Ishikawa (cell line): ENCODE measurements around the gene SUV39H1.

Experiments
- CEBPB ChIP-seq: IDR thresholded peaks from 2 replicates; pipeline ENCODE4 v1.6.1; 2012
- CREB1 ChIP-seq: IDR thresholded peaks from 2 replicates; pipeline ENCODE4 v1.6.1; 2012; ENCODE audit warnings: low read depth
- EGR1 ChIP-seq: IDR thresholded peaks from 2 replicates; pipeline ENCODE4 v1.6.1; 2012
- EP300 ChIP-seq: IDR thresholded peaks from 2 replicates; pipeline ENCODE4 v1.6.1; 2012; ENCODE audit warnings: borderline replicate concordance
- FOXM1 ChIP-seq: IDR thresholded peaks from 2 replicates; pipeline ENCODE4 v1.6.1; 2012; ENCODE audit warnings: low read depth, borderline replicate concordance
- NFIC ChIP-seq: IDR thresholded peaks from 2 replicates; pipeline ENCODE4 v1.6.1; 2012
- RAD21 ChIP-seq: IDR thresholded peaks from 2 replicates; pipeline ENCODE4 v1.6.1; 2012; ENCODE audit warnings: low read depth
- REST ChIP-seq: IDR thresholded peaks from 2 replicates; pipeline ENCODE4 v1.6.1; 2012; ENCODE audit warnings: low read depth, mild to moderate bottlenecking
- TAF1 ChIP-seq: IDR thresholded peaks from 2 replicates; pipeline ENCODE4 v1.6.1; 2012; ENCODE audit warnings: low read depth, mild to moderate bottlenecking
- TCF12 ChIP-seq: IDR thresholded peaks from 2 replicates; pipeline ENCODE4 v1.6.1; 2012; ENCODE audit warnings: low read depth
- TEAD4 ChIP-seq: IDR thresholded peaks from 2 replicates; pipeline ENCODE4 v1.6.1; 2012
- USF1 ChIP-seq: IDR thresholded peaks from 2 replicates; pipeline ENCODE4 v1.6.1; 2012
- YY1 ChIP-seq: IDR thresholded peaks from 2 replicates; pipeline ENCODE4 v1.6.1; 2012; ENCODE audit warnings: low read depth
- ZBTB7A ChIP-seq: IDR thresholded peaks from 2 replicates; pipeline ENCODE4 v1.6.1; 2012; ENCODE audit warnings: low read depth
- TF ChIP-seq, protein P1 (sequence below): IDR thresholded peaks from 2 replicates; pipeline ENCODE4 v1.6.1; 2012

The SUV39H1 gene

GRCh38 chrX:48703642-48704481 lies 7.3 kb downstream of the SUV39H1 start:
- TF ChIP-seq CREB1: no peak
- no peak for TF ChIP-seq ZBTB7A
- no peak for TF ChIP-seq EGR1
- no peak for TF ChIP-seq YY1
- no peak for TF ChIP-seq TEAD4
- TF ChIP-seq TCF12: no peak
- TF ChIP-seq REST: no peak
- TF ChIP-seq FOXM1: no peak
- TF ChIP-seq NFIC: no peak
- TF ChIP-seq, protein P1, sequence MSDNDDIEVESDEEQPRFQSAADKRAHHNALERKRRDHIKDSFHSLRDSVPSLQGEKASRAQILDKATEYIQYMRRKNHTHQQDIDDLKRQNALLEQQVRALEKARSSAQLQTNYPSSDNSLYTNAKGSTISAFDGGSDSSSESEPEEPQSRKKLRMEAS: no peak
- TF ChIP-seq EP300: no peak
- TF ChIP-seq USF1: no peak
- TF ChIP-seq TAF1: no peak
- TF ChIP-seq RAD21: no peak
- TF ChIP-seq CEBPB: no peak

DNA sequence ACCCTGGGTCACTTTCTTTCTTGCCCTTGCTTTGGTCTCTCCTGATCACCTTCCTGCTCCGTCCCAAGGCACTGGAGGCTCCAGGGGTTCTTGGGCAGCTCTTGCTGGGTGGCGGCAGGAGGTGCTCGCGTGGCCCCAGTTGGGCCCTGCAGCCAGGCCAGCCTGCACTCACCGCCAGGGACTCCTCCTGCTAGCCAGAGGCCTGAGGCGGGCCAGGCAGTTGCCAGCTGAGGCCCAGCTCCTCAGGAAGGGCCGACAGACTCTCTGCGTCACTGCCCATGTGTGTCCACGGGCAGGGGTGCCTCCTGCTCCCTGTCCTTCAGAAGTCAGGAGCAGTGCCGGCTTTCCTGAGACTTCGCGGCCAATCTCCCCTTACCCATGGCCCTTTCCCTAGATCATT lies 9.3 kb downstream of the SUV39H1 start:
- TF ChIP-seq CEBPB: no peak
- TF ChIP-seq EP300: no peak
- TF ChIP-seq TCF12: no peak
- TF ChIP-seq REST: no peak
- no peak for TF ChIP-seq EGR1
- no peak for TF ChIP-seq RAD21
- TF ChIP-seq USF1: no peak
- TF ChIP-seq ZBTB7A: no peak
- TF ChIP-seq, protein P1: no peak
- no peak for TF ChIP-seq TEAD4
- no peak for TF ChIP-seq NFIC
- TF ChIP-seq FOXM1: no peak
- no peak for TF ChIP-seq TAF1
- no peak for TF ChIP-seq CREB1
- no peak for TF ChIP-seq YY1

- no peak for TF ChIP-seq TEAD4
- no peak for TF ChIP-seq ZBTB7A
- TF ChIP-seq RAD21: no peak
- no peak for TF ChIP-seq EP300
- TF ChIP-seq CEBPB: no peak
- no peak for TF ChIP-seq TAF1
- no peak for TF ChIP-seq EGR1
- no peak for TF ChIP-seq NFIC
- no peak for TF ChIP-seq CREB1
- no peak for TF ChIP-seq YY1
- no peak for TF ChIP-seq TCF12
- TF ChIP-seq, protein P1: no peak
Observed at GRCh38 chrX:48709522-48710112, 13.1 kb downstream of the SUV39H1 start.

GRCh38 chrX:48711162-48711928 lies 14.8 kb downstream of the SUV39H1 start:
- no peak for TF ChIP-seq FOXM1
- no peak for TF ChIP-seq CEBPB
- no peak for TF ChIP-seq TCF12
- TF ChIP-seq NFIC: no peak
- no peak for TF ChIP-seq TEAD4
- TF ChIP-seq, protein P1: no peak
- no peak for TF ChIP-seq YY1
- no peak for TF ChIP-seq EGR1
- TF ChIP-seq EP300: no peak
- no peak for TF ChIP-seq REST
- no peak for TF ChIP-seq ZBTB7A
- no peak for TF ChIP-seq CREB1
- TF ChIP-seq RAD21: no peak
- TF ChIP-seq TAF1: no peak
